ENCODE measurements around the gene SLC25A21.

- TF ChIP-seq CTCF (IDR thresholded peaks at IDR 0.05), result no peak
- no peak for TF ChIP-seq EZH2phosphoT487 (IDR thresholded peaks at IDR 0.05)
Measured at GRCh38 chr14:36925094-36925493, 247.3 kb downstream of the SLC25A21 start.
